ENCODE measurements around the gene B4GAT1. TPM values are rescaled to one million over a fixed set of nuclear protein-coding genes. Genes with fewer than 3 reads are reported as not detected.

B4GAT1 gene
- total and polyA plus RNA-seq, 4 donors, result 12.0 to 20.8 (median 17.6) TPM

DNA sequence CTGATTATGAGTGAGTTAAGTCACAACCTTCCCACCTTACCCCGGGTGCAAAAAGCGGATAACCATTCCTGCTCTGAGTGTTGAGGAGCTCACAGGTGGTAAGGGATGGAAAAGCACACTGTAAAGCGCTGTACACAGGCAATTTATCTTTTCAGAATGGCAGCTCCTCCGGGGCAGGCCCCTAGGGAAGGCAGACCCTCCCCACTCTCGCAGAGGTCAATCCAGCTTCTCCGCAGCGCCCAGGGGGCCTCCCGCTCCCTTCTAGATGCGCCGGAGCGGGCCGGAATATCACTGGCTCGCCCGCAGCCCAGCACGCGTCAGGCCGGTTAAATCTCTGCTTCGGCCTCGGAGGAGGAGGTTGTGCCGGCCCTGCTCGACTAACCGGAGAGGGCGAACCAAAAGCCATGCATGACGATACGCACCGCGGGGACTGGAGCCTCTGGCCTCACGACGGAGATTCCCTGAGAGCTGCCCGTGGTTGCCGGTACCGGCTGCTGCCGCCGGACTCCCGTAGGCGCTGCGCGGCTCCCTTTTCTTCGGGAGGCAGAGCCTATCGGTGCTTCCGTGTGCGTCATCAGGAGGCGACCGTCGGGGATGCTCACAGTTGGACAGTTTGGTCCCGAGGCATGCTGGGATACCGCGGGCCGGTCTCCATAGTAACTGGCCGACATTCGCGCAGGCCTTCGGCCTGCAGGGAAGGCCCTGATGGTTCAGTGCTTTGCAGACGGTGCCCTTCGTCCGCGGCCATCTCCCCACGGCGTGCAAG is 2.7 kb downstream of the B4GAT1 start, which contains the start of gene BRMS1:
BRMS1 (minus strand) TSS at position 555 of the 766 bp plus-strand sequence. CDS start 2,870 bp downstream, outside the sequence.
- peak within 1 kb of the TSS; percentile 49 to 93 for H3K9ac ChIP-seq (ENCODE audit: low read depth in 1 of 2, low read length in 2 of 2)
- peak in 1 of 2 donors; percentile 82 for TF ChIP-seq GABPA (IDR thresholded peaks at IDR 0.05 in 1 of 2, conservative IDR thresholded peaks at IDR 0.05 in 1 of 2)
- TF ChIP-seq RAD21 (IDR thresholded peaks at IDR 0.05), result peak in 1 of 2 donors; percentile 42
- peak; percentile 86 for TF ChIP-seq REST (IDR thresholded peaks at IDR 0.05)
- TF ChIP-seq RXRA (IDR thresholded peaks at IDR 0.05), result peak in 1 of 2 donors; percentile 42
- TF ChIP-seq, protein P1, sequence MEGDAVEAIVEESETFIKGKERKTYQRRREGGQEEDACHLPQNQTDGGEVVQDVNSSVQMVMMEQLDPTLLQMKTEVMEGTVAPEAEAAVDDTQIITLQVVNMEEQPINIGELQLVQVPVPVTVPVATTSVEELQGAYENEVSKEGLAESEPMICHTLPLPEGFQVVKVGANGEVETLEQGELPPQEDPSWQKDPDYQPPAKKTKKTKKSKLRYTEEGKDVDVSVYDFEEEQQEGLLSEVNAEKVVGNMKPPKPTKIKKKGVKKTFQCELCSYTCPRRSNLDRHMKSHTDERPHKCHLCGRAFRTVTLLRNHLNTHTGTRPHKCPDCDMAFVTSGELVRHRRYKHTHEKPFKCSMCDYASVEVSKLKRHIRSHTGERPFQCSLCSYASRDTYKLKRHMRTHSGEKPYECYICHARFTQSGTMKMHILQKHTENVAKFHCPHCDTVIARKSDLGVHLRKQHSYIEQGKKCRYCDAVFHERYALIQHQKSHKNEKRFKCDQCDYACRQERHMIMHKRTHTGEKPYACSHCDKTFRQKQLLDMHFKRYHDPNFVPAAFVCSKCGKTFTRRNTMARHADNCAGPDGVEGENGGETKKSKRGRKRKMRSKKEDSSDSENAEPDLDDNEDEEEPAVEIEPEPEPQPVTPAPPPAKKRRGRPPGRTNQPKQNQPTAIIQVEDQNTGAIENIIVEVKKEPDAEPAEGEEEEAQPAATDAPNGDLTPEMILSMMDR (IDR thresholded peaks at IDR 0.05; ENCODE audit: low read depth, low read length, missing input control), result no peak
- peak; percentile 97 for TF ChIP-seq YY1 (IDR thresholded peaks at IDR 0.05)
- no peak for TF ChIP-seq FOXA1 (IDR thresholded peaks at IDR 0.05)
- peak; percentile 50 for TF ChIP-seq SP1 (IDR thresholded peaks at IDR 0.05)
- peak; percentile 12 for TF ChIP-seq NR2F2 (IDR thresholded peaks at IDR 0.05)
- TF ChIP-seq HNF4G (IDR thresholded peaks at IDR 0.05), result no peak
- peaks cover 11 to 54% (median 46%) of the 10 kb centered on the region in 4 donors for H3K4me1 ChIP-seq (ENCODE audit: control insufficient read depth in 4 of 4, insufficient read depth in 4 of 4, low read length in 3 of 4)
- H3K36me3 ChIP-seq (ENCODE audit: control insufficient read depth in 4 of 4, insufficient read depth in 3 of 4, low read depth in 1 of 4, low read length in 3 of 4), result peaks cover 12 to 23% (median 16%) of the 10 kb centered on the region in 4 donors
- H3K27me3 ChIP-seq (ENCODE audit: control insufficient read depth in 4 of 4, insufficient read depth in 4 of 4, low read length in 3 of 4), result no peaks in the 10 kb centered on the region
- H3K4me3 ChIP-seq (ENCODE audit: low read depth in 1 of 3, low read length in 3 of 3), result peak within 1 kb of the TSS; percentile 75 to 95 (median 85)
- H3K9me3 ChIP-seq (ENCODE audit: control insufficient read depth in 4 of 4, low read length in 3 of 4), result no peaks in the 10 kb centered on the region
- peak within 1 kb of the TSS; percentile 21 to 66 for H3K27ac ChIP-seq (ENCODE audit: low read depth in 1 of 2, low read length in 2 of 2)
- under 1% methylated on average over 59 of the region's 59 CpGs for WGBS
- DNase-seq (ENCODE audit: low spot score), result peak; percentile 98

- H3K9ac ChIP-seq (ENCODE audit: low read depth in 1 of 2, low read length in 2 of 2), result no peak overlapping the region
- no peak for TF ChIP-seq FOXA2 (IDR thresholded peaks at IDR 0.05)
- no peak for TF ChIP-seq YY1 (IDR thresholded peaks at IDR 0.05)
- no peak for TF ChIP-seq TAF1 (conservative IDR thresholded peaks at IDR 0.05)
- TF ChIP-seq, protein P2, sequence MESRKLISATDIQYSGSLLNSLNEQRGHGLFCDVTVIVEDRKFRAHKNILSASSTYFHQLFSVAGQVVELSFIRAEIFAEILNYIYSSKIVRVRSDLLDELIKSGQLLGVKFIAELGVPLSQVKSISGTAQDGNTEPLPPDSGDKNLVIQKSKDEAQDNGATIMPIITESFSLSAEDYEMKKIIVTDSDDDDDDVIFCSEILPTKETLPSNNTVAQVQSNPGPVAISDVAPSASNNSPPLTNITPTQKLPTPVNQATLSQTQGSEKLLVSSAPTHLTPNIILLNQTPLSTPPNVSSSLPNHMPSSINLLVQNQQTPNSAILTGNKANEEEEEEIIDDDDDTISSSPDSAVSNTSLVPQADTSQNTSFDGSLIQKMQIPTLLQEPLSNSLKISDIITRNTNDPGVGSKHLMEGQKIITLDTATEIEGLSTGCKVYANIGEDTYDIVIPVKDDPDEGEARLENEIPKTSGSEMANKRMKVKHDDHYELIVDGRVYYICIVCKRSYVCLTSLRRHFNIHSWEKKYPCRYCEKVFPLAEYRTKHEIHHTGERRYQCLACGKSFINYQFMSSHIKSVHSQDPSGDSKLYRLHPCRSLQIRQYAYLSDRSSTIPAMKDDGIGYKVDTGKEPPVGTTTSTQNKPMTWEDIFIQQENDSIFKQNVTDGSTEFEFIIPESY (IDR thresholded peaks at IDR 0.05), result no peak
- no peak for TF ChIP-seq RAD21 (IDR thresholded peaks at IDR 0.05)
- TF ChIP-seq SP1 (IDR thresholded peaks at IDR 0.05), result no peak
- no peak for TF ChIP-seq FOXA1 (IDR thresholded peaks at IDR 0.05)
- no peak for TF ChIP-seq HNF4A (conservative IDR thresholded peaks at IDR 0.05)
- H3K4me1 ChIP-seq (ENCODE audit: control insufficient read depth in 4 of 4, insufficient read depth in 4 of 4, low read length in 3 of 4), result peaks cover 8 to 42% (median 36%) of the 10 kb centered on the region in 4 donors
- H3K27ac ChIP-seq (ENCODE audit: low read depth in 1 of 2, low read length in 2 of 2), result no peak overlapping the region
- no peaks in the 10 kb centered on the region for H3K27me3 ChIP-seq (ENCODE audit: control insufficient read depth in 4 of 4, insufficient read depth in 4 of 4, low read length in 3 of 4)
- WGBS, result 94% methylated on average over 8 of the region's 8 CpGs
- H3K9me3 ChIP-seq (ENCODE audit: control insufficient read depth in 4 of 4, low read length in 3 of 4), result no peaks in the 10 kb centered on the region
- H3K4me3 ChIP-seq (ENCODE audit: low read depth in 1 of 3, low read length in 3 of 3), result no peak overlapping the region
- DNase-seq (ENCODE audit: low spot score), result no peak
- H3K36me3 ChIP-seq (ENCODE audit: control insufficient read depth in 4 of 4, insufficient read depth in 3 of 4, low read depth in 1 of 4, low read length in 3 of 4), result peaks cover 12 to 32% (median 17%) of the 10 kb centered on the region in 4 donors
These were observed 4.3 kb downstream of the B4GAT1 start for GRCh38 chr11:66343176-66343575.

All from liver (tissue), 9 donors.